Bladder microvascular endothelial cell (primary cell): Measurements from ENCODE around the gene CKAP4. TPM values are rescaled to one million over a fixed set of nuclear protein-coding genes. Genes with fewer than 3 reads are reported as not detected.

Source experiments
- total RNA-seq: library from RNA; depleted of rRNA; stranded (reverse); fragments of >200 nt; gene quantifications from 2 replicates; pipeline ENCODE4 v1.2.3, GENCODE V29; 2014

CKAP4 gene, protein sequence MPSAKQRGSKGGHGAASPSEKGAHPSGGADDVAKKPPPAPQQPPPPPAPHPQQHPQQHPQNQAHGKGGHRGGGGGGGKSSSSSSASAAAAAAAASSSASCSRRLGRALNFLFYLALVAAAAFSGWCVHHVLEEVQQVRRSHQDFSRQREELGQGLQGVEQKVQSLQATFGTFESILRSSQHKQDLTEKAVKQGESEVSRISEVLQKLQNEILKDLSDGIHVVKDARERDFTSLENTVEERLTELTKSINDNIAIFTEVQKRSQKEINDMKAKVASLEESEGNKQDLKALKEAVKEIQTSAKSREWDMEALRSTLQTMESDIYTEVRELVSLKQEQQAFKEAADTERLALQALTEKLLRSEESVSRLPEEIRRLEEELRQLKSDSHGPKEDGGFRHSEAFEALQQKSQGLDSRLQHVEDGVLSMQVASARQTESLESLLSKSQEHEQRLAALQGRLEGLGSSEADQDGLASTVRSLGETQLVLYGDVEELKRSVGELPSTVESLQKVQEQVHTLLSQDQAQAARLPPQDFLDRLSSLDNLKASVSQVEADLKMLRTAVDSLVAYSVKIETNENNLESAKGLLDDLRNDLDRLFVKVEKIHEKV
- total RNA-seq: 50.2 and 92.3 TPM in 2 replicates

DNA sequence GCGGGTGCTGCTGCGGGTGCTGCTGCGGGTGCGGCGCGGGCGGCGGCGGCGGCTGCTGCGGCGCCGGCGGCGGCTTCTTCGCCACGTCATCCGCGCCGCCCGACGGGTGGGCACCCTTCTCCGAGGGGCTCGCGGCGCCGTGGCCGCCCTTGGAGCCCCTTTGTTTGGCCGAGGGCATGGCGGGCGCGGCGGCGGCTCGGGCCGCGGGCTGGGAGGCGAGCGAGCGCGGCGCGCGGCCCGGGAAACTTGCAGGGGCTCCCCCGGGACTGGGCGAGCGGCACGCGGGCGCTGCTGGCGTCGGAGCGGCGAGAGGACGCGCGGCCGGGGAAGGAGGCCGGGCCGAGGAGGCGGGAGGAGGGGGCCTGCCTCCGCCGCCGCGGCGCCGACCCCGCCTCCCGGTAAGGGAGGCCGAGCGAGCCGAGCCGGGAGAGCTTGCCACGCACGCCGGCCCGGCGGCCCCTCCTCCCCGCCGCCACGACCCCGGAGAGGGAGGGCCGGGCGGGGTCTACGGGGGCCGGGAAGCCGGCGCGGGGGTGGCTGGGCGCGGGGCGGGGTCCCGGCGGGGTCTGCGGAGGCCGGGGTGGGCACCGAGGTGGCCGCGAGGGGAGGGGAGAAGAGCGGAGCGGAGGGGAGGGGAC lies at the start of gene CKAP4:
Gene CKAP4 (minus strand): TSS at position 347 of the 638 bp plus-strand sequence. CDS start 169 bp downstream, at position 178.

Other genes with a start within 250 kb of the CKAP4 start
- gene NUAK1, start 109.1 kb downstream of the CKAP4 start, total RNA-seq: 76.9 and 120 TPM in 2 replicates
- 41.9 and 44.7 TPM in 2 replicates for gene TCP11L2, start 54.7 kb upstream of the CKAP4 start, total RNA-seq
- 5.5 and 10.3 TPM in 2 replicates for gene POLR3B, start 109.7 kb upstream of the CKAP4 start, total RNA-seq